Bronchial epithelial cell (primary cell): ENCODE measurements around the gene ZFP36. TPM values are rescaled to one million over a fixed set of nuclear protein-coding genes. Genes with fewer than 3 reads are reported as not detected.

Source experiments
- DNase-seq: peaks from one replicate; pipeline ENCODE4 v3.0.0-alpha.2; 2010; ENCODE audit warnings: low read depth
- FAIRE-seq: peaks from 2 replicates; lab custom pipeline; 2011; peaks lifted over from hg19 to GRCh38; lab: Jason Lieb, UNC
- H3K27me3 ChIP-seq: 2 replicates; pipeline ENCODE4 v1.5.1; 2011; ENCODE audit warnings: low read length; ENCODE audit not compliant: control insufficient read depth, insufficient read depth
- H3K36me3 ChIP-seq: 2 replicates; pipeline ENCODE4 v1.5.1; 2011; ENCODE audit warnings: low read length; ENCODE audit not compliant: control insufficient read depth, insufficient read depth
- H3K4me3 ChIP-seq: 2 replicates; pipeline ENCODE4 v1.5.1; 2011; ENCODE audit warnings: mild to moderate bottlenecking, low read depth, low read length, control low read depth
- CTCF ChIP-seq: IDR thresholded peaks from 2 replicates; pipeline ENCODE4 v1.5.1; 2011; ENCODE audit warnings: mild to moderate bottlenecking, moderate library complexity, low read length, control low read depth, inconsistent platforms; ENCODE audit not compliant: insufficient read depth, severe bottlenecking
- total RNA-seq: library from RNA; depleted of rRNA; stranded (reverse); fragments of >200 nt; gene quantifications from 2 replicates; pipeline ENCODE4 v1.2.1, GENCODE V29; 2014

The ZFP36 gene
- total RNA-seq, 1 donor from 2014 or later = 3.4 TPM

GRCh38 chr19:39381910-39382611 lies 24.6 kb upstream of the ZFP36 start:
- Histone ChIP-seq H3K36me3 (peaks cover 45% of the 10 kb centered on the region), H3K4me3 (no peak overlapping the region), H3K27me3 (no peaks in the 10 kb centered on the region)
- DNase-seq (peak; percentile 72), FAIRE-seq (peak; percentile 86)
- no peak for TF ChIP-seq CTCF

- DNase-seq (no peak), FAIRE-seq (no peak)
- H3K36me3 ChIP-seq = peaks cover 45% of the 10 kb centered on the region
- no peaks in the 10 kb centered on the region for H3K27me3 ChIP-seq
- no peak for TF ChIP-seq CTCF
- no peak overlapping the region for H3K4me3 ChIP-seq
Observed at GRCh38 chr19:39382991-39383828, 23.4 kb upstream of the ZFP36 start.

GRCh38 chr19:39384839-39385568 lies 21.6 kb upstream of the ZFP36 start:
- Histone ChIP-seq H3K4me3 (no peak overlapping the region), H3K36me3 (peaks cover 50% of the 10 kb centered on the region), H3K27me3 (no peaks in the 10 kb centered on the region)
- TF ChIP-seq CTCF = no peak
- FAIRE-seq = no peak
- DNase-seq = no peak

- H3K36me3 ChIP-seq = peaks cover 43% of the 10 kb centered on the region
Observed at GRCh38 chr19:39385629-39386411, 20.8 kb upstream of the ZFP36 start.

More at GRCh38 chr19:39385629-39386411, 20.8 kb upstream of the ZFP36 start:
- DNase-seq (no peak), FAIRE-seq (no peak)
- TF ChIP-seq CTCF = no peak
- Histone ChIP-seq H3K27me3 (no peaks in the 10 kb centered on the region), H3K4me3 (no peak overlapping the region)
